ENCODE results near the gene LSAMP. TPM values are rescaled to one million over a fixed set of nuclear protein-coding genes. Genes with fewer than 3 reads are reported as not detected.

The LSAMP gene
- total RNA-seq, 6 donors from 2014 or later = 7.1 to 28.1 (median 13.4) TPM

GRCh38 chr3:116007000-116007399 is 438.3 kb downstream of the LSAMP start:
- Histone ChIP-seq H3K27ac (no peak overlapping the region), H3K27me3 (no peaks in the 10 kb centered on the region), H3K36me3 (no peaks in the 10 kb centered on the region), H3K9me3 (no peaks in the 10 kb centered on the region), H3K4me1 (no peaks in the 10 kb centered on the region), H3K4me3 (no peak overlapping the region)
- TF ChIP-seq POLR2AphosphoS5 (IDR thresholded peaks at IDR 0.05) (no peak), POLR2A (IDR thresholded peaks at IDR 0.05) (no peak), EP300 (IDR thresholded peaks at IDR 0.05) (no peak), CTCF (IDR thresholded peaks at IDR 0.05) (no peak)
- ATAC-seq (ENCODE audit: low FRiP score in 2 of 2) (no peak), DNase-seq (no peak)
- WGBS, 2 donors = 72 to 81% methylated on average over 2 of the region's 2 CpGs

DNA sequence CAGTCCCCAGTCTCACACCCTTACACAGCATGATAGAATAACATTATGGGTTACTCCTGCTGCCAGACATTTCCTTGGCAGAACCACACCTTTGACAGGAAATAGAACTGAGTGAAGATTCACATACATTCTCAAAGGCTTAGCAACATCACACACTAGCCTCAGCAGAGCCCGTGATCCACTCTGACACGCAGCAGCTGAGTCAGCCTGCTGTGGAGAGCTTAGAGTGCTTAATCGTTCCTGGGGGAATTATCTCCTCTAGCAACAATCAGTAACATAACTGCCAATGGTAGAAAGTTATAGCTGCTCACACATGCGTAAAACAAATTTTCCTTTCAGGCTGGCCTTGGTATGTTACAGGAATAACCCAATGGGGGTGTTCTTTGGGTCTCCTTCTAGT is 439.9 kb downstream of the LSAMP start:
- Histone ChIP-seq H3K27me3 (no peaks in the 10 kb centered on the region), H3K4me3 (no peak overlapping the region), H3K4me1 (no peaks in the 10 kb centered on the region), H3K9me3 (no peaks in the 10 kb centered on the region), H3K36me3 (no peaks in the 10 kb centered on the region), H3K27ac (no peak overlapping the region)
- ATAC-seq (ENCODE audit: low FRiP score in 2 of 2) = peak; percentile 40 to 84
- 65 to 75% methylated on average over 1 to 4 of the region's 4 CpGs for WGBS, 2 donors
- no peak for DNase-seq
- TF ChIP-seq POLR2AphosphoS5 (IDR thresholded peaks at IDR 0.05) = no peak
- no peak for TF ChIP-seq EP300 (IDR thresholded peaks at IDR 0.05)
- TF ChIP-seq POLR2A (IDR thresholded peaks at IDR 0.05) = no peak
- TF ChIP-seq CTCF (IDR thresholded peaks at IDR 0.05) = no peak

DNA sequence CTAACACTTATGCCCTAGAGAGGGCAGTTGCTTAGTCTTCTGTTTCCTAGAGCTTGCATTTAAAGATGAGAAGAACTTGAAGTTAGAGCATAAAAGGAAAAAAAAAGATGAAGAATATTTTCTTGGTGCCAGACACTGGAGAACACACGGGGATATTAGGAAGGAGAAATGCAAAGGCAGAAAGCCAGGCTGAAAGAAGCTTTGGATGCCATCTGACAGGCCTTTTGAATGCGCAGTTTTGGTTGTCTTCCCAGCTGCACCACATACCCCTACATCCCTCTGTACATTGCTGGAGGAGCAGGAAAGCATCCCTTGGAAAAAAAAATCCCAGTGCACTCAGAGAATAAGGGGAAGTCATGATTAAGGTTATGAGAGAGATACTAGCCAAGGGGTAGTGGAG is 443.1 kb downstream of the LSAMP start:
- no peaks in the 10 kb centered on the region for H3K4me1 ChIP-seq
- TF ChIP-seq CTCF (IDR thresholded peaks at IDR 0.05) = no peak
- TF ChIP-seq EP300 (IDR thresholded peaks at IDR 0.05) = no peak
- no peak for TF ChIP-seq POLR2AphosphoS5 (IDR thresholded peaks at IDR 0.05)
- H3K36me3 ChIP-seq = no peaks in the 10 kb centered on the region
- H3K27ac ChIP-seq = no peak overlapping the region
- H3K9me3 ChIP-seq = no peaks in the 10 kb centered on the region
- no peak for ATAC-seq (ENCODE audit: low FRiP score in 2 of 2)
- no peak for DNase-seq
- 75 to 77% methylated on average over 2 of the region's 2 CpGs for WGBS, 2 donors
- no peak overlapping the region for H3K4me3 ChIP-seq
- no peaks in the 10 kb centered on the region for H3K27me3 ChIP-seq

- no peaks in the 10 kb centered on the region for H3K36me3 ChIP-seq
- 77 to 86% methylated on average over 1 of the region's 1 CpG for WGBS, 2 donors
- H3K27ac ChIP-seq = no peak overlapping the region
- no peaks in the 10 kb centered on the region for H3K9me3 ChIP-seq
- no peaks in the 10 kb centered on the region for H3K4me1 ChIP-seq
- no peak overlapping the region for H3K4me3 ChIP-seq
- DNase-seq = no peak
- peak in 1 of 2 donors; percentile 61 for ATAC-seq (ENCODE audit: low FRiP score in 2 of 2)
- no peak for TF ChIP-seq EP300 (IDR thresholded peaks at IDR 0.05)
- no peak for TF ChIP-seq CTCF (IDR thresholded peaks at IDR 0.05)
- TF ChIP-seq POLR2A (IDR thresholded peaks at IDR 0.05) = no peak
- TF ChIP-seq POLR2AphosphoS5 (IDR thresholded peaks at IDR 0.05) = no peak
- no peaks in the 10 kb centered on the region for H3K27me3 ChIP-seq
Measured at GRCh38 chr3:116001151-116001621, 444.1 kb downstream of the LSAMP start.

GRCh38 chr3:116000311-116000710 is 445.0 kb downstream of the LSAMP start:
- H3K4me3 ChIP-seq = no peak overlapping the region
- 72 to 84% methylated on average over 3 of the region's 3 CpGs for WGBS, 2 donors
- H3K27ac ChIP-seq = no peak overlapping the region
- no peaks in the 10 kb centered on the region for H3K36me3 ChIP-seq
- no peaks in the 10 kb centered on the region for H3K4me1 ChIP-seq
- H3K27me3 ChIP-seq = no peaks in the 10 kb centered on the region
- TF ChIP-seq CTCF (IDR thresholded peaks at IDR 0.05) (no peak), POLR2A (IDR thresholded peaks at IDR 0.05) (no peak), POLR2AphosphoS5 (IDR thresholded peaks at IDR 0.05) (no peak), EP300 (IDR thresholded peaks at IDR 0.05) (no peak)
- DNase-seq = no peak
- H3K9me3 ChIP-seq = no peaks in the 10 kb centered on the region
- peak in 1 of 2 donors; percentile 42 for ATAC-seq (ENCODE audit: low FRiP score in 2 of 2)
